SU-DHL-6 (cell line): ENCODE results near the gene SCTR.

Experiments used
- H2AFZ ChIP-seq: fragments of 200-600 bp; sonication (generic); 2 replicates; pipeline ENCODE4 v1.6.1; 2014; ENCODE audit warnings: low read depth, mild to moderate bottlenecking, moderate library complexity, mixed read lengths, antibody characterized with exemption, low read length; ENCODE audit not compliant: severe bottlenecking
- H3F3A ChIP-seq: fragments of 200-600 bp; shearing (Covaris generic); 2 replicates; pipeline ENCODE4 v1.6.0; 2016; ENCODE audit warnings: antibody characterized with exemption, mild to moderate bottlenecking; ENCODE audit not compliant: insufficient read depth
- H3K27ac ChIP-seq: fragments of 200-600 bp; sonication (generic); 2 replicates; pipeline ENCODE4 v1.5.1; 2016; ENCODE audit warnings: low read depth, mild to moderate bottlenecking, low read length, moderate library complexity, mixed read lengths
- H3K27me3 ChIP-seq: fragments of 200-600 bp; sonication (generic), shearing (Covaris generic); 2 replicates; pipeline ENCODE4 v1.6.0; 2014; ENCODE audit warnings: mild to moderate bottlenecking, low read length
- H3K36me3 ChIP-seq: fragments of 200-600 bp; sonication (generic); 2 replicates; pipeline ENCODE4 v1.6.1; 2014; ENCODE audit warnings: mild to moderate bottlenecking, low read length, mixed read lengths
- H3K4me2 ChIP-seq: fragments of 300-600, 200-600 bp; shearing (Covaris generic), sonication (generic); 2 replicates; pipeline ENCODE4 v1.6.0; 2014; ENCODE audit warnings: low read length, low read depth, mild to moderate bottlenecking; ENCODE audit not compliant: poor library complexity, severe bottlenecking
- H3K4me3 ChIP-seq: fragments of 200-600 bp; sonication (generic); 2 replicates; pipeline ENCODE4 v1.5.1; 2014; ENCODE audit warnings: antibody characterized with exemption, low read length, mild to moderate bottlenecking, mixed read lengths; ENCODE audit not compliant: insufficient read depth, poor library complexity, severe bottlenecking
- H3K79me2 ChIP-seq: fragments of 200-600 bp; sonication (generic); 2 replicates; pipeline ENCODE4 v1.6.1; 2014; ENCODE audit warnings: mild to moderate bottlenecking, low read length, moderate library complexity; ENCODE audit not compliant: insufficient read depth
- H3K9ac ChIP-seq: fragments of 200-600 bp; sonication (generic); 2 replicates; pipeline ENCODE4 v1.7.0; 2014; ENCODE audit warnings: mild to moderate bottlenecking, low read length
- H3K9me2 ChIP-seq: fragments of 200-600 bp; sonication (generic); replicated peaks from 2 replicates; pipeline ENCODE4 v1.6.1; 2014; ENCODE audit warnings: low read length; ENCODE audit not compliant: insufficient read depth
- H3K9me3 ChIP-seq: fragments of 200-600 bp; sonication (generic); 2 replicates; pipeline ENCODE4 v1.6.1; 2014; ENCODE audit warnings: low read length, mixed read lengths; ENCODE audit not compliant: insufficient read depth
- H4K20me1 ChIP-seq: fragments of 200-600 bp; sonication (generic); 2 replicates; pipeline ENCODE4 v1.6.1; 2014; ENCODE audit warnings: low read depth, mild to moderate bottlenecking, antibody characterized with exemption, low read length, moderate library complexity, mixed read lengths
- CTCF ChIP-seq: fragments of 200-600 bp; sonication (generic); IDR thresholded peaks from one replicate; pipeline ENCODE4 v1.5.1; 2017; ENCODE audit warnings: antibody characterized with exemption, mild to moderate bottlenecking, low read length, moderate library complexity; ENCODE audit not compliant: insufficient read depth, poor library complexity, severe bottlenecking
- EZH2phosphoT487 ChIP-seq: fragments of 200-600 bp; sonication (generic), shearing (Covaris generic); conservative IDR thresholded peaks from 2 replicates; pipeline ENCODE4 v1.6.1; 2018; ENCODE audit warnings: mild to moderate bottlenecking, antibody characterized with exemption, low read length, moderate library complexity, mixed read lengths

SCTR gene

GRCh38 chr2:119519057-119519408, 5.2 kb downstream of the SCTR start:
- Histone ChIP-seq H3K36me3 (no peaks in the 10 kb centered on the region), H3K9ac (no peak overlapping the region), H3F3A (no peaks in the 10 kb centered on the region), H3K27ac (no peak overlapping the region), H3K79me2 (no peaks in the 10 kb centered on the region), H2AFZ (no peak overlapping the region), H3K9me3 (no peaks in the 10 kb centered on the region), H3K4me2 (no peak overlapping the region), H3K27me3 (no peaks in the 10 kb centered on the region), H3K9me2 (no peaks in the 10 kb centered on the region), H3K4me3 (no peak overlapping the region), H4K20me1 (no peaks in the 10 kb centered on the region)
- no peak for TF ChIP-seq CTCF
- no peak for TF ChIP-seq EZH2phosphoT487

- no peak overlapping the region for H3K27ac ChIP-seq
These were observed 5.8 kb downstream of the SCTR start for GRCh38 chr2:119518401-119519056.

DNA sequence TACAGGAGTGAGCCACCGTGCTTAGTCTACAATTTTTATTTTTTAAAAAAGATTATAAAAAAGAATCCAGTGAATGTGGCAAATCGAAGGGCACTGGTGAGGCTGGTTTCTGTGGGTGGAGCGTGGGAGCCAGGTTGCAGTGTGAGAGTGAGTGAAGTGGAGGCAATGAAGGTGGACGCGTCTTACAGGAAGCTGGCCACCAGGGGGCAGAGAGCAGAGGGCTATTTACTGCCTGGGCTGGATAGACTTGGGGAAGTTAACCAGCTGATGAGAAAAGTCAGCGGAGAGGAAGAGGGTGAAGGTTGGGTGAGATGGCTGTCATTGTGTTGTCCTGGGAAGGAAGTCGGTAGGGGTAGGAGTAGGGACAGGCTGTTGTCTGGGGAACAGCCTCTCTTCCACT, 6.8 kb downstream of the SCTR start:
- Histone ChIP-seq H4K20me1 (no peaks in the 10 kb centered on the region), H3K79me2 (no peaks in the 10 kb centered on the region), H3K36me3 (no peaks in the 10 kb centered on the region), H3K4me2 (no peak overlapping the region), H2AFZ (no peak overlapping the region), H3K27me3 (no peaks in the 10 kb centered on the region), H3K9me2 (no peaks in the 10 kb centered on the region), H3F3A (no peaks in the 10 kb centered on the region), H3K4me3 (no peak overlapping the region), H3K9me3 (no peaks in the 10 kb centered on the region), H3K27ac (no peak overlapping the region), H3K9ac (no peak overlapping the region)
- TF ChIP-seq CTCF (peak; percentile 78), EZH2phosphoT487 (no peak)

More at GRCh38 chr2:119518401-119519056, 5.8 kb downstream of the SCTR start:
- no peaks in the 10 kb centered on the region for H3K9me2 ChIP-seq
- H3K27me3 ChIP-seq: no peaks in the 10 kb centered on the region
- no peaks in the 10 kb centered on the region for H4K20me1 ChIP-seq
- TF ChIP-seq CTCF: no peak
- TF ChIP-seq EZH2phosphoT487: no peak
- no peaks in the 10 kb centered on the region for H3K79me2 ChIP-seq
- no peaks in the 10 kb centered on the region for H3K36me3 ChIP-seq
- H3K4me2 ChIP-seq: no peak overlapping the region
- H3K4me3 ChIP-seq: no peak overlapping the region
- no peaks in the 10 kb centered on the region for H3F3A ChIP-seq
- H3K9ac ChIP-seq: no peak overlapping the region
- no peak overlapping the region for H2AFZ ChIP-seq
- H3K9me3 ChIP-seq: no peaks in the 10 kb centered on the region
